HepG2 (cell line): ENCODE data around the gene LAMA1. TPM values are rescaled to one million over a fixed set of nuclear protein-coding genes. Genes with fewer than 3 reads are reported as not detected.
A peak's percentile ranks its signal among the peaks of the same experiment; 100 is the strongest.

Source experiments
- ARID3A ChIP-seq: IDR thresholded peaks from 2 replicates; pipeline ENCODE4 v1.6.1; 2012; ENCODE audit warnings: low read depth, low read length, improper control_type of control experiment
- ETV5 ChIP-seq: IDR thresholded peaks from 2 replicates; pipeline ENCODE4 v1.6.1; 2018; ENCODE audit warnings: missing biosample characterization, missing genetic modification reagents, inconsistent platforms, borderline replicate concordance
- FOXA3 ChIP-seq: IDR thresholded peaks from 2 replicates; pipeline ENCODE4 v1.6.1; 2016; ENCODE audit warnings: missing genetic modification reagents, missing compliant biosample characterization
- FOXO1 ChIP-seq: sonication (generic); formaldehyde crosslinking; IDR thresholded peaks from 2 replicates; pipeline ENCODE4 v1.4.0; 2020; ENCODE audit warnings: missing genetic modification reagents
- HNF1B ChIP-seq: sonication (generic); formaldehyde crosslinking; IDR thresholded peaks from 2 replicates; pipeline ENCODE4 v1.5.1; 2020; ENCODE audit warnings: mild to moderate bottlenecking, moderate library complexity, missing genetic modification reagents
- HNF4A ChIP-seq: sonication (generic); formaldehyde crosslinking; IDR thresholded peaks from 2 replicates; pipeline ENCODE4 v1.4.0; 2020; ENCODE audit warnings: missing genetic modification reagents
- ISX ChIP-seq: sonication (generic); formaldehyde crosslinking; conservative IDR thresholded peaks from 2 replicates; pipeline ENCODE4 v1.5.0; 2020; ENCODE audit warnings: missing genetic modification reagents
- KDM6A ChIP-seq: IDR thresholded peaks from 2 replicates; pipeline ENCODE4 v1.6.1; 2016; ENCODE audit warnings: low read depth
- MED1 ChIP-seq: sonication (generic); formaldehyde crosslinking; IDR thresholded peaks from 2 replicates; pipeline ENCODE4 v1.4.0; 2020; ENCODE audit warnings: missing genetic modification reagents
- RXRB ChIP-seq: IDR thresholded peaks from 2 replicates; pipeline ENCODE4 v1.6.1; 2016; ENCODE audit warnings: borderline replicate concordance, missing genetic modification reagents, missing compliant biosample characterization
- SMAD3 ChIP-seq: sonication (generic); formaldehyde crosslinking; IDR thresholded peaks from 2 replicates; pipeline ENCODE4 v1.4.0; 2020; ENCODE audit warnings: missing genetic modification reagents
- SRF ChIP-seq: IDR thresholded peaks from 2 replicates; pipeline ENCODE4 v1.6.1; 2011; ENCODE audit warnings: mild to moderate bottlenecking, low read depth, low read length, moderate library complexity
- SRSF4 ChIP-seq: fragments of 200-400 bp; formaldehyde crosslinking; IDR thresholded peaks from one replicate; pipeline ENCODE4 v1.6.1; 2018; ENCODE audit warnings: mild to moderate bottlenecking, low read depth, low read length, moderate library complexity; ENCODE audit not compliant: poor library complexity, severe bottlenecking
- ZBTB37 ChIP-seq: sonication (generic); formaldehyde crosslinking; IDR thresholded peaks from 2 replicates; pipeline ENCODE4 v1.4.0; 2020; ENCODE audit warnings: mild to moderate bottlenecking, missing genetic modification reagents
- ZNF367 ChIP-seq: sonication (generic); formaldehyde crosslinking; IDR thresholded peaks from 2 replicates; pipeline ENCODE4 v1.4.0; 2020; ENCODE audit warnings: missing genetic modification reagents, borderline replicate concordance
- ZNF430 ChIP-seq: sonication (generic); formaldehyde crosslinking; IDR thresholded peaks from 2 replicates; pipeline ENCODE4 v1.9.0; 2021; ENCODE audit warnings: mild to moderate bottlenecking, missing genetic modification reagents
- ZNF460 ChIP-seq: sonication (generic); formaldehyde crosslinking; IDR thresholded peaks from 2 replicates; pipeline ENCODE4 v1.5.1; 2020; ENCODE audit warnings: missing genetic modification reagents, mild to moderate bottlenecking, borderline replicate concordance
- ZNF768 ChIP-seq: sonication (generic); formaldehyde crosslinking; IDR thresholded peaks from 2 replicates; pipeline ENCODE4 v1.4.0; 2020; ENCODE audit warnings: missing genetic modification reagents
- ZNF792 ChIP-seq: IDR thresholded peaks from 2 replicates; pipeline ENCODE4 v1.6.1; 2016
- polyA plus RNA-seq, 8 experiments: library from polyadenylated mRNA; depleted of rRNA in 3 of 8; stranded (reverse) in 7 of 8; unstranded in 1 of 8; fragments of >200 nt; fragmentation: Illumina TruSeq in 4 of 8; extraction: Trizol in 4 of 8; gene quantifications; 2 replicates each; pipeline versions ENCODE4 v1.2.1 to v1.2.3, GENCODE V29; 2011 to 2016; ENCODE audit warnings: low read depth in 4 of 8, missing spikeins in 1 of 8, mixed read lengths in 1 of 8; ENCODE audit not compliant: insufficient read depth in 1 of 8
- total RNA-seq, 5 experiments: library from RNA; depleted of rRNA; stranded (reverse); fragments of >200 nt; fragmentation: Illumina TruSeq; extraction: Trizol; gene quantifications; 2 replicates each; pipeline ENCODE4 v1.2.3, GENCODE V29; 2016; ENCODE audit warnings: low read depth in 1 of 5
- TF ChIP-seq, protein P1 (sequence below): IDR thresholded peaks from 2 replicates; pipeline ENCODE4 v1.4.0; 2020; ENCODE audit warnings: mild to moderate bottlenecking, missing genetic modification reagents
- TF ChIP-seq, protein P2 (sequence below): sonication (generic); formaldehyde crosslinking; IDR thresholded peaks from 2 replicates; pipeline ENCODE4 v1.8.1; 2023; ENCODE audit warnings: missing genetic modification reagents, mild to moderate bottlenecking, borderline replicate concordance

LAMA1 gene
- total and polyA plus RNA-seq, 2 of the 13 experiments (the other 11 are each of a cell fraction or from before 2014, with no cell fraction given) = 0.05 to 0.44 TPM

DNA sequence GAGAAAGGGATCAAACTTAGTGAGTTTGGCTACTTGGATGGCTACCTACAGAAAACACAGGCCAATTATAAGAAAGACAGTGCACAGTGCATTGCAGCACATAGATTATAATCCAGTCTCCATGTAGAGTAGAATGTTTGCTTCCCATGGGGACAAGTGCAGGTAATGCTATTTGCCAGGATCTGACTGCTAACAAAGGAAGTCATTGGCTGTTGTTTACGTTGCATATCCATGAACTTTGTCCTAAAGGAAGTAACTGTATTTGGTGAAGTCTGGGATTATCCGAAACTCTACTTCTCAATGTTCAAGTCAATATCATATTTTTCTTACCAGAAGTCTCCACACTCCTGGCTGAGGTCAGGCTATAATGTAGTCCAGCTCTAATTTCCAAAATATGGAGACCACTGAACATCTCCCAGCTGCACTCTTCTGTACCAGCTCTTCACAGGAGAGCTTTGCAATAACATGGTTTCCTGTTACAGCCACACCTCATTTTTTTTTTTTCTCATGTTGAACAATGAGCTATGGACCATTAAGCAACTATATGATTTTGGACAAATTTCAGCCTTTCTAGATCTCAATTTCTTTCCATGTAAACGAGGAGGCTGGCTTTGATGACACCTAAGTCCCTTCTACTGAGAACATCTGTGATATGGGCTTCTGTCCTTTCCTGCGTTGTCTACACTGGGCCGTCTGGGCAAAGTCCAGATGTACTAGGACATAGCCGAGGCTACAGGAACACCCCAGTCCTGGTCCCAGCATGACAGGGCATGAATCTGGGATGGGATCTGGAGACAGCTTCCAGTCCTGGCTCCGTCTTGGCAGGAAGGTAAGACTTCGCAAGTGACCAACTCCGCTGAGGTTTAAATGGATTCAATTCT lies 154.8 kb downstream of the LAMA1 start (continued):
- TF ChIP-seq, protein P1, sequence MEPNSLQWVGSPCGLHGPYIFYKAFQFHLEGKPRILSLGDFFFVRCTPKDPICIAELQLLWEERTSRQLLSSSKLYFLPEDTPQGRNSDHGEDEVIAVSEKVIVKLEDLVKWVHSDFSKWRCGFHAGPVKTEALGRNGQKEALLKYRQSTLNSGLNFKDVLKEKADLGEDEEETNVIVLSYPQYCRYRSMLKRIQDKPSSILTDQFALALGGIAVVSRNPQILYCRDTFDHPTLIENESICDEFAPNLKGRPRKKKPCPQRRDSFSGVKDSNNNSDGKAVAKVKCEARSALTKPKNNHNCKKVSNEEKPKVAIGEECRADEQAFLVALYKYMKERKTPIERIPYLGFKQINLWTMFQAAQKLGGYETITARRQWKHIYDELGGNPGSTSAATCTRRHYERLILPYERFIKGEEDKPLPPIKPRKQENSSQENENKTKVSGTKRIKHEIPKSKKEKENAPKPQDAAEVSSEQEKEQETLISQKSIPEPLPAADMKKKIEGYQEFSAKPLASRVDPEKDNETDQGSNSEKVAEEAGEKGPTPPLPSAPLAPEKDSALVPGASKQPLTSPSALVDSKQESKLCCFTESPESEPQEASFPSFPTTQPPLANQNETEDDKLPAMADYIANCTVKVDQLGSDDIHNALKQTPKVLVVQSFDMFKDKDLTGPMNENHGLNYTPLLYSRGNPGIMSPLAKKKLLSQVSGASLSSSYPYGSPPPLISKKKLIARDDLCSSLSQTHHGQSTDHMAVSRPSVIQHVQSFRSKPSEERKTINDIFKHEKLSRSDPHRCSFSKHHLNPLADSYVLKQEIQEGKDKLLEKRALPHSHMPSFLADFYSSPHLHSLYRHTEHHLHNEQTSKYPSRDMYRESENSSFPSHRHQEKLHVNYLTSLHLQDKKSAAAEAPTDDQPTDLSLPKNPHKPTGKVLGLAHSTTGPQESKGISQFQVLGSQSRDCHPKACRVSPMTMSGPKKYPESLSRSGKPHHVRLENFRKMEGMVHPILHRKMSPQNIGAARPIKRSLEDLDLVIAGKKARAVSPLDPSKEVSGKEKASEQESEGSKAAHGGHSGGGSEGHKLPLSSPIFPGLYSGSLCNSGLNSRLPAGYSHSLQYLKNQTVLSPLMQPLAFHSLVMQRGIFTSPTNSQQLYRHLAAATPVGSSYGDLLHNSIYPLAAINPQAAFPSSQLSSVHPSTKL (CRISPR knock-in tag) = peak; percentile 79
- TF ChIP-seq, protein P2, sequence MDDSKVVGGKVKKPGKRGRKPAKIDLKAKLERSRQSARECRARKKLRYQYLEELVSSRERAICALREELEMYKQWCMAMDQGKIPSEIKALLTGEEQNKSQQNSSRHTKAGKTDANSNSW (CRISPR knock-in tag) = no peak
- TF ChIP-seq ZNF792 (CRISPR knock-in tag) (no peak), SMAD3 (CRISPR knock-in tag) (0 out of 2 replicates have a peak, but pooled peaks have one; percentile 17), HNF1B (CRISPR knock-in tag) (0 out of 2 replicates have a peak, but pooled peaks have one; percentile 41), ZNF768 (CRISPR knock-in tag) (no peak), SRSF4 (no peak), KDM6A (peak; percentile 19; the same call in 1 of the 2 replicates), ZBTB37 (peak; percentile 25; the same call in 1 of the 2 replicates), HNF4A (CRISPR knock-in tag) (peak; percentile 69), RXRB (CRISPR knock-in tag) (peak; percentile 73), ZNF367 (CRISPR knock-in tag) (no peak), ISX (CRISPR knock-in tag) (no peak), ZNF460 (CRISPR knock-in tag) (no peak), FOXO1 (CRISPR knock-in tag) (peak; percentile 69; the same call in 1 of the 2 replicates), ARID3A (no peak), FOXA3 (CRISPR knock-in tag) (peak; percentile 71), ETV5 (peak; percentile 51; the same call in 1 of the 2 replicates), ZNF430 (CRISPR knock-in tag) (no peak), SRF (no peak), MED1 (CRISPR knock-in tag) (peak; percentile 49; the same call in 1 of the 2 replicates)
